Keratinocyte (primary cell): ENCODE measurements around the gene ARHGAP19.

Experiments
- EZH2 ChIP-seq: IDR thresholded peaks from one replicate; pipeline ENCODE4 v1.6.1; 2012; ENCODE audit warnings: inconsistent platforms, mild to moderate bottlenecking, low read length, moderate library complexity
- TF ChIP-seq, protein P1 (sequence below), 3 experiments: IDR thresholded peaks in 1 of 3; conservative IDR thresholded peaks in 1 of 3; optimal IDR thresholded peaks in 1 of 3; 2 replicates in 2 of 3; 3 replicates in 1 of 3; pipeline versions ENCODE3 to v1.5.1; 2011; ENCODE audit warnings: low read length in 3 of 3, mild to moderate bottlenecking in 3 of 3, moderate library complexity in 2 of 3, control low read depth in 1 of 3, inconsistent platforms in 1 of 3; ENCODE audit not compliant: insufficient read depth in 2 of 3; ENCODE audit errors: extremely low read depth in 1 of 3

DNA sequence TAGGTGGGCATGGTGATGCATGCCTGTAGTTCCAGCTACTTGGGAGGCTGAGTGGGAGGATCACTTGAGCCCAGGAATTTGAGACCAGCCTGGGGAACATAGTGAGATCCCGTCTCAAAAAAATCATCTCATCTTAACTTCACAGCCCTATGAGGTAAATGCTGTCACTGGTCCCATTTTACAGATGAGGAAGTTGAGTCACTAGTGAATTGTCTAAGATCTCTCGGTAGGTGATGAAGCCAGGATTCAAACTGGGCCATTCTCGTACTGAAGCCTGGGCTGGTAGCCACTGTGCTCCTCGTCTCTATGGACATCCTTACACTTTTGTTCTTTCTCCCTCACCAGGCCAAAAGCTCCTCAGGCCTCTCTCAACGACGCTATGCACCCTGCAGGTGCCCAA is 113.1 kb downstream of the ARHGAP19 start:
- TF ChIP-seq, protein P1, sequence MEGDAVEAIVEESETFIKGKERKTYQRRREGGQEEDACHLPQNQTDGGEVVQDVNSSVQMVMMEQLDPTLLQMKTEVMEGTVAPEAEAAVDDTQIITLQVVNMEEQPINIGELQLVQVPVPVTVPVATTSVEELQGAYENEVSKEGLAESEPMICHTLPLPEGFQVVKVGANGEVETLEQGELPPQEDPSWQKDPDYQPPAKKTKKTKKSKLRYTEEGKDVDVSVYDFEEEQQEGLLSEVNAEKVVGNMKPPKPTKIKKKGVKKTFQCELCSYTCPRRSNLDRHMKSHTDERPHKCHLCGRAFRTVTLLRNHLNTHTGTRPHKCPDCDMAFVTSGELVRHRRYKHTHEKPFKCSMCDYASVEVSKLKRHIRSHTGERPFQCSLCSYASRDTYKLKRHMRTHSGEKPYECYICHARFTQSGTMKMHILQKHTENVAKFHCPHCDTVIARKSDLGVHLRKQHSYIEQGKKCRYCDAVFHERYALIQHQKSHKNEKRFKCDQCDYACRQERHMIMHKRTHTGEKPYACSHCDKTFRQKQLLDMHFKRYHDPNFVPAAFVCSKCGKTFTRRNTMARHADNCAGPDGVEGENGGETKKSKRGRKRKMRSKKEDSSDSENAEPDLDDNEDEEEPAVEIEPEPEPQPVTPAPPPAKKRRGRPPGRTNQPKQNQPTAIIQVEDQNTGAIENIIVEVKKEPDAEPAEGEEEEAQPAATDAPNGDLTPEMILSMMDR (optimal IDR thresholded peaks at IDR 0.05 in 1 of 3, IDR thresholded peaks at IDR 0.05 in 1 of 3, conservative IDR thresholded peaks at IDR 0.05 in 1 of 3; ENCODE audit: extremely low read depth in 1 of 3, insufficient read depth in 2 of 3, low read length in 3 of 3) = no peak
- no peak for TF ChIP-seq EZH2
